Activated B cell treated with CpG ODN at 0.5 μM for 24 hours (primary cell): Measurements from ENCODE around the gene TMEM87B. TPM values are rescaled to one million over a fixed set of nuclear protein-coding genes. Genes with fewer than 3 reads are reported as not detected.

ENCODE experiments used
- ATAC-seq: fragments of 200-7000 bp; cut with Tn5 transposase; one replicate; pipeline ENCODE4 v1.10.0; 2021; ENCODE audit warnings: low read depth, mild to moderate bottlenecking, moderate library complexity
- CTCF ChIA-PET: fragments of 350-600 bp; sonication (Branson Sonifier 250); formaldehyde crosslinking; loops from one replicate; lab custom pipeline; 2021; ENCODE audit warnings: antibody characterized with exemption; lab: Charles Lee
- POLR2A ChIA-PET: fragments of 350-600 bp; sonication (Branson Sonifier 250); formaldehyde crosslinking; loops from one replicate; lab custom pipeline; 2021; ENCODE audit warnings: antibody characterized with exemption; lab: Charles Lee
- DNase-seq: peaks from one replicate; pipeline ENCODE4 v3.0.0; 2022
- H3K27ac Mint-ChIP-seq: one replicate; pipeline ENCODE4 v1.8.0; 2020; ENCODE audit warnings: mixed read lengths
- H3K27me3 Mint-ChIP-seq: one replicate; pipeline ENCODE4 v1.8.0; 2021; ENCODE audit warnings: mixed read lengths
- H3K36me3 Mint-ChIP-seq: one replicate; pipeline ENCODE4 v1.8.0; 2021; ENCODE audit warnings: low read depth, mixed read lengths
- H3K4me1 Mint-ChIP-seq: one replicate; pipeline ENCODE4 v1.8.0; 2021; ENCODE audit warnings: mixed read lengths
- H3K4me3 Mint-ChIP-seq: one replicate; pipeline ENCODE4 v1.8.0; 2020; ENCODE audit warnings: mild to moderate bottlenecking, mixed read lengths
- H3K9me3 Mint-ChIP-seq: one replicate; pipeline ENCODE4 v1.8.0; 2020; ENCODE audit warnings: mixed read lengths
- CTCF ChIP-seq: fragments of 200-600 bp; IDR thresholded peaks from one replicate; pipeline ENCODE4 v1.8.0; 2022; ENCODE audit warnings: antibody characterized with exemption, mild to moderate bottlenecking
- intact Hi-C: fragments of 100-400 bp; cut with micrococcal nuclease; formaldehyde crosslinking; loops from one replicate; pipeline ENCODE4 v1.15.1; 2024
- total RNA-seq: library from RNA; stranded (reverse); gene quantifications from 2 replicates; pipeline ENCODE4 v1.2.3, GENCODE V29; 2022

The TMEM87B gene
- total RNA-seq, 1 donor from 2014 or later, result 19.8 TPM

- no peak for TF ChIP-seq CTCF
- Mint-ChIP-seq H3K27me3 (peaks cover 14% of the 10 kb centered on the region), H3K4me3 (no peak overlapping the region), H3K27ac (no peak overlapping the region), H3K9me3 (no peaks in the 10 kb centered on the region), H3K36me3 (no peaks in the 10 kb centered on the region), H3K4me1 (no peaks in the 10 kb centered on the region)
- ChIA-PET POLR2A (no interaction called here), CTCF (no interaction called here)
- intact Hi-C loops, result no loop called here
- no peak for DNase-seq
- no peak for ATAC-seq
Measured at GRCh38 chr2:112144966-112145365, 89.9 kb downstream of the TMEM87B start.

- ChIA-PET POLR2A (no interaction called here), CTCF (no interaction called here)
- ATAC-seq (no peak), DNase-seq (no peak)
- intact Hi-C loops, result no loop called here
- no peaks in the 10 kb centered on the region for H3K4me1 Mint-ChIP-seq
- peaks cover 5% of the 10 kb centered on the region for H3K27me3 Mint-ChIP-seq
- no peak for TF ChIP-seq CTCF
- no peaks in the 10 kb centered on the region for H3K36me3 Mint-ChIP-seq
- H3K27ac Mint-ChIP-seq, result no peak overlapping the region
- no peaks in the 10 kb centered on the region for H3K9me3 Mint-ChIP-seq
- H3K4me3 Mint-ChIP-seq, result no peak overlapping the region
Measured at GRCh38 chr2:112147382-112148168, 92.5 kb downstream of the TMEM87B start.

GRCh38 chr2:112148477-112148876, 93.4 kb downstream of the TMEM87B start:
- POLR2A ChIA-PET, result no interaction called here
- TF ChIP-seq CTCF, result no peak
- intact Hi-C loops, result no loop called here
- Mint-ChIP-seq H3K4me3 (no peak overlapping the region), H3K36me3 (no peaks in the 10 kb centered on the region), H3K9me3 (no peaks in the 10 kb centered on the region), H3K4me1 (no peaks in the 10 kb centered on the region), H3K27ac (no peak overlapping the region), H3K27me3 (no peaks in the 10 kb centered on the region)
- CTCF ChIA-PET, result no interaction called here
- ATAC-seq (no peak), DNase-seq (no peak)

- H3K4me1 Mint-ChIP-seq, result peaks cover 4% of the 10 kb centered on the region
- no peaks in the 10 kb centered on the region for H3K27me3 Mint-ChIP-seq
- H3K36me3 Mint-ChIP-seq, result no peaks in the 10 kb centered on the region
- ChIA-PET CTCF (no interaction called here), POLR2A (interaction anchor here (0.6 kb wide), 1 partner anchor 11 kb away, joined by 5 read pairs; no protein-coding TSS in a partner anchor)
- H3K4me3 Mint-ChIP-seq, result no peak overlapping the region
- no peaks in the 10 kb centered on the region for H3K9me3 Mint-ChIP-seq
- intact Hi-C loops, result no loop called here
- ATAC-seq (no peak), DNase-seq (no peak)
- no peak overlapping the region for H3K27ac Mint-ChIP-seq
- TF ChIP-seq CTCF, result no peak
Measured at GRCh38 chr2:112149194-112149593, 94.1 kb downstream of the TMEM87B start.

- Mint-ChIP-seq H3K9me3 (no peaks in the 10 kb centered on the region), H3K27me3 (no peaks in the 10 kb centered on the region), H3K4me1 (peaks cover 8% of the 10 kb centered on the region), H3K4me3 (no peak overlapping the region), H3K36me3 (no peaks in the 10 kb centered on the region), H3K27ac (no peak overlapping the region)
- ChIA-PET POLR2A (no interaction called here), CTCF (no interaction called here)
- ATAC-seq, result no peak
- no peak for DNase-seq
- no peak for TF ChIP-seq CTCF
- intact Hi-C loops, result no loop called here
Measured at GRCh38 chr2:112149866-112150435, 94.9 kb downstream of the TMEM87B start.
